K562 (cell line): Measurements from ENCODE around the gene HAUS3.

Experiments
- ARID3A ChIP-seq: IDR thresholded peaks from 2 replicates; pipeline ENCODE4 v1.6.1; 2012; ENCODE audit warnings: low read depth, low read length, improper control_type of control experiment, borderline replicate concordance
- ERF ChIP-seq: fragments of 450-650 bp; formaldehyde crosslinking; IDR thresholded peaks from 2 replicates; pipeline ENCODE4 v1.4.0; 2020; ENCODE audit warnings: mild to moderate bottlenecking, mixed read lengths
- HDGF ChIP-seq: fragments of 450-650 bp; IDR thresholded peaks from 2 replicates; pipeline ENCODE4 v1.6.1; 2016
- POLR2AphosphoS5 ChIP-seq: IDR thresholded peaks from 2 replicates; pipeline ENCODE4 v1.6.1; 2011; ENCODE audit warnings: mild to moderate bottlenecking, low read depth, low read length, moderate library complexity; ENCODE audit not compliant: control insufficient read depth, insufficient read depth
- SIX5 ChIP-seq, 2 experiments: IDR thresholded peaks; 2 replicates each; pipeline ENCODE4 v1.6.1; 2011; ENCODE audit warnings: low read length in 2 of 2, borderline replicate concordance in 1 of 2, low read depth in 1 of 2, mild to moderate bottlenecking in 1 of 2, moderate library complexity in 1 of 2; ENCODE audit not compliant: insufficient read depth in 1 of 2
- ZBTB7A ChIP-seq: IDR thresholded peaks from 2 replicates; pipeline ENCODE4 v1.6.1; 2011; ENCODE audit warnings: low read depth, mild to moderate bottlenecking, low read length, moderate library complexity, borderline replicate concordance; ENCODE audit not compliant: control insufficient read depth
- ZNF785 ChIP-seq: fragments of 250-450 bp; sonication (Bioruptor Pico); IDR thresholded peaks from 2 replicates; pipeline ENCODE4 v1.4.0; 2020; ENCODE audit warnings: mild to moderate bottlenecking
- TF ChIP-seq, protein P1 (sequence below), 3 experiments: IDR thresholded peaks in 2 of 3; conservative IDR thresholded peaks in 1 of 3; 2 replicates each; pipeline ENCODE4 v1.5.1; 2011 to 2012; ENCODE audit warnings: low read length in 3 of 3, mild to moderate bottlenecking in 3 of 3, control low read depth in 2 of 3, improper control_type of control experiment in 1 of 3, inconsistent platforms in 1 of 3, low read depth in 1 of 3, mixed read lengths in 1 of 3, moderate library complexity in 1 of 3; ENCODE audit not compliant: insufficient read depth in 2 of 3
- TF ChIP-seq, protein P2 (sequence below): sonication (generic); formaldehyde crosslinking; IDR thresholded peaks from 2 replicates; pipeline ENCODE4 v1.8.0; 2022; ENCODE audit warnings: missing genetic modification reagents, mild to moderate bottlenecking, borderline replicate concordance

- TF ChIP-seq, protein P1, sequence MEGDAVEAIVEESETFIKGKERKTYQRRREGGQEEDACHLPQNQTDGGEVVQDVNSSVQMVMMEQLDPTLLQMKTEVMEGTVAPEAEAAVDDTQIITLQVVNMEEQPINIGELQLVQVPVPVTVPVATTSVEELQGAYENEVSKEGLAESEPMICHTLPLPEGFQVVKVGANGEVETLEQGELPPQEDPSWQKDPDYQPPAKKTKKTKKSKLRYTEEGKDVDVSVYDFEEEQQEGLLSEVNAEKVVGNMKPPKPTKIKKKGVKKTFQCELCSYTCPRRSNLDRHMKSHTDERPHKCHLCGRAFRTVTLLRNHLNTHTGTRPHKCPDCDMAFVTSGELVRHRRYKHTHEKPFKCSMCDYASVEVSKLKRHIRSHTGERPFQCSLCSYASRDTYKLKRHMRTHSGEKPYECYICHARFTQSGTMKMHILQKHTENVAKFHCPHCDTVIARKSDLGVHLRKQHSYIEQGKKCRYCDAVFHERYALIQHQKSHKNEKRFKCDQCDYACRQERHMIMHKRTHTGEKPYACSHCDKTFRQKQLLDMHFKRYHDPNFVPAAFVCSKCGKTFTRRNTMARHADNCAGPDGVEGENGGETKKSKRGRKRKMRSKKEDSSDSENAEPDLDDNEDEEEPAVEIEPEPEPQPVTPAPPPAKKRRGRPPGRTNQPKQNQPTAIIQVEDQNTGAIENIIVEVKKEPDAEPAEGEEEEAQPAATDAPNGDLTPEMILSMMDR (IDR thresholded peaks at IDR 0.05 in 2 of 3, conservative IDR thresholded peaks at IDR 0.05 in 1 of 3; ENCODE audit: insufficient read depth in 2 of 3, low read depth in 1 of 3, low read length in 3 of 3), result no peak
- TF ChIP-seq ARID3A (no peak), POLR2AphosphoS5 (no peak), ERF (CRISPR knock-in tag) (no peak), ZNF785 (CRISPR knock-in tag) (no peak), ZBTB7A (no peak), SIX5 (IDR thresholded peaks at IDR 0.05; ENCODE audit: borderline replicate concordance in 1 of 2, insufficient read depth in 1 of 2, low read depth in 1 of 2, low read length in 2 of 2) (no peak), HDGF (no peak)
- TF ChIP-seq, protein P2, sequence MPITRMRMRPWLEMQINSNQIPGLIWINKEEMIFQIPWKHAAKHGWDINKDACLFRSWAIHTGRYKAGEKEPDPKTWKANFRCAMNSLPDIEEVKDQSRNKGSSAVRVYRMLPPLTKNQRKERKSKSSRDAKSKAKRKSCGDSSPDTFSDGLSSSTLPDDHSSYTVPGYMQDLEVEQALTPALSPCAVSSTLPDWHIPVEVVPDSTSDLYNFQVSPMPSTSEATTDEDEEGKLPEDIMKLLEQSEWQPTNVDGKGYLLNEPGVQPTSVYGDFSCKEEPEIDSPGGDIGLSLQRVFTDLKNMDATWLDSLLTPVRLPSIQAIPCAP (CRISPR knock-in tag), result no peak
Observed at GRCh38 chr4:2272026-2272827, 30.3 kb upstream of the HAUS3 start.
